ENCODE measurements around the gene NOC4L.

- TF ChIP-seq CTCF (IDR thresholded peaks at IDR 0.05): no peak
- no peak for TF ChIP-seq POLR2A (IDR thresholded peaks at IDR 0.05)
Measured at GRCh38 chr12:132170637-132171292, 26.5 kb downstream of the NOC4L start.

Measured in body of pancreas (tissue), 4 donors.